ENCODE results near the gene GID8. TPM values are rescaled to one million over a fixed set of nuclear protein-coding genes. Genes with fewer than 3 reads are reported as not detected.

Gene GID8
- total and polyA plus RNA-seq, 2 of the 13 experiments (the other 11 are each of a cell fraction or from before 2014, with no cell fraction given): 39.6 to 59.8 TPM

DNA sequence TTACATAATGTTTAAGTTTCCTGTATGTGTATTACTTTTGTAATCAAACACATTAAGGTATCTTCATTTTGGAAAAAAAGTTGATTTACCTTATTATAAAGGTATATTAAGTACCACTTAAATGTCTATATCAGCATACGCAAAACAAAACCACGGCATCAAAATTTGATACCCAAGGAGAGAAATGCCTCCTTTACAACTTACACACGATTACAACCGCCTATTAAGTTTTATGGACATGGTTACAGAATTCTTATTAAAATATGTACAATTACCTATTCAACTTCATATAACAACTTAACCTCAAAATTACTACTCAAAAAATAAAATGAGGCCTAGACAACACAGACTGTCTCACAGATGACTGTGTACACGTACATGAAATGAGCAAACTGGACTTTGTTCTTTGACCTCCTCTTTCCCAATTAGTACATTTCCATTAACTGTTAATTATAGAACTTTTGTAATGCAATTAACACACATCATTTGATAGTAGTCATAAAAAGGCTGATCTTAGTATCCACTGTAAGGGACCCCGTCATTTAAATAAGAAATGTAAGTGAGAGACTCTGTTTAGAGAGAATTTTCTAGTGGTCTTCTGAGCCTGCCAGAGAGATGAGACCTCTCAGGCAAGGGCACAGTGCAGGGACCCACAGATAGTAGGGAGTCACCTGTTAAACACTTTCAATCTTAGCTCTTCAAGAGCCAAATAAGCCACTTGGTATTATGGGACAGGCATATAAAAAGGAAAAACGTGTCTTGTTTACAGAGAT is 14.1 kb upstream of the GID8 start (continued):
- TF ChIP-seq HMGA1 (CRISPR knock-in tag; conservative IDR thresholded peaks at IDR 0.05): no peak
- TF ChIP-seq ZNF24 (IDR thresholded peaks at IDR 0.05): no peak; the same call in 1 of the 2 replicates
- TF ChIP-seq ZNF687 (CRISPR knock-in tag; IDR thresholded peaks at IDR 0.05): no peak
- TF ChIP-seq ZNF136 (CRISPR knock-in tag; IDR thresholded peaks at IDR 0.05; ENCODE audit: low read depth): no peak
- TF ChIP-seq CREM (IDR thresholded peaks at IDR 0.05): peak; percentile 86
- no peak for TF ChIP-seq CREM (CRISPR knock-in tag; IDR thresholded peaks at IDR 0.05)
- TF ChIP-seq, protein P1, sequence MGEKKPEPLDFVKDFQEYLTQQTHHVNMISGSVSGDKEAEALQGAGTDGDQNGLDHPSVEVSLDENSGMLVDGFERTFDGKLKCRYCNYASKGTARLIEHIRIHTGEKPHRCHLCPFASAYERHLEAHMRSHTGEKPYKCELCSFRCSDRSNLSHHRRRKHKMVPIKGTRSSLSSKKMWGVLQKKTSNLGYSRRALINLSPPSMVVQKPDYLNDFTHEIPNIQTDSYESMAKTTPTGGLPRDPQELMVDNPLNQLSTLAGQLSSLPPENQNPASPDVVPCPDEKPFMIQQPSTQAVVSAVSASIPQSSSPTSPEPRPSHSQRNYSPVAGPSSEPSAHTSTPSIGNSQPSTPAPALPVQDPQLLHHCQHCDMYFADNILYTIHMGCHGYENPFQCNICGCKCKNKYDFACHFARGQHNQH (CRISPR knock-in tag; IDR thresholded peaks at IDR 0.05): no peak; the same call in 1 of the 2 replicates
- TF ChIP-seq MTF1 (CRISPR knock-in tag; IDR thresholded peaks at IDR 0.05): no peak
- no peak for TF ChIP-seq ZNF329 (CRISPR knock-in tag; IDR thresholded peaks at IDR 0.05; ENCODE audit: low read depth)
- no peak for TF ChIP-seq BRCA1 (CRISPR knock-in tag; IDR thresholded peaks at IDR 0.05)
- peak; percentile 99 for TF ChIP-seq HNF4A (CRISPR knock-in tag; IDR thresholded peaks at IDR 0.05)
- no peak for TF ChIP-seq CENPX (CRISPR knock-in tag; IDR thresholded peaks at IDR 0.05)
- TF ChIP-seq PRMT3 (CRISPR knock-in tag; IDR thresholded peaks at IDR 0.05; ENCODE audit: borderline replicate concordance, low read depth): no peak
- TF ChIP-seq HNF4G (IDR thresholded peaks at IDR 0.05; ENCODE audit: borderline replicate concordance, low read depth, low read length): peak; percentile 97
- peak; percentile 84; the same call in 1 of the 2 replicates for TF ChIP-seq HNF4G (CRISPR knock-in tag; IDR thresholded peaks at IDR 0.05; ENCODE audit: borderline replicate concordance, low read depth)
- TF ChIP-seq, protein P2, sequence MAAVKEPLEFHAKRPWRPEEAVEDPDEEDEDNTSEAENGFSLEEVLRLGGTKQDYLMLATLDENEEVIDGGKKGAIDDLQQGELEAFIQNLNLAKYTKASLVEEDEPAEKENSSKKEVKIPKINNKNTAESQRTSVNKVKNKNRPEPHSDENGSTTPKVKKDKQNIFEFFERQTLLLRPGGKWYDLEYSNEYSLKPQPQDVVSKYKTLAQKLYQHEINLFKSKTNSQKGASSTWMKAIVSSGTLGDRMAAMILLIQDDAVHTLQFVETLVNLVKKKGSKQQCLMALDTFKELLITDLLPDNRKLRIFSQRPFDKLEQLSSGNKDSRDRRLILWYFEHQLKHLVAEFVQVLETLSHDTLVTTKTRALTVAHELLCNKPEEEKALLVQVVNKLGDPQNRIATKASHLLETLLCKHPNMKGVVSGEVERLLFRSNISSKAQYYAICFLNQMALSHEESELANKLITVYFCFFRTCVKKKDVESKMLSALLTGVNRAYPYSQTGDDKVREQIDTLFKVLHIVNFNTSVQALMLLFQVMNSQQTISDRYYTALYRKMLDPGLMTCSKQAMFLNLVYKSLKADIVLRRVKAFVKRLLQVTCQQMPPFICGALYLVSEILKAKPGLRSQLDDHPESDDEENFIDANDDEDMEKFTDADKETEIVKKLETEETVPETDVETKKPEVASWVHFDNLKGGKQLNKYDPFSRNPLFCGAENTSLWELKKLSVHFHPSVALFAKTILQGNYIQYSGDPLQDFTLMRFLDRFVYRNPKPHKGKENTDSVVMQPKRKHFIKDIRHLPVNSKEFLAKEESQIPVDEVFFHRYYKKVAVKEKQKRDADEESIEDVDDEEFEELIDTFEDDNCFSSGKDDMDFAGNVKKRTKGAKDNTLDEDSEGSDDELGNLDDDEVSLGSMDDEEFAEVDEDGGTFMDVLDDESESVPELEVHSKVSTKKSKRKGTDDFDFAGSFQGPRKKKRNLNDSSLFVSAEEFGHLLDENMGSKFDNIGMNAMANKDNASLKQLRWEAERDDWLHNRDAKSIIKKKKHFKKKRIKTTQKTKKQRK (IDR thresholded peaks at IDR 0.05; ENCODE audit: low read length): no peak
- TF ChIP-seq TFAP4 (IDR thresholded peaks at IDR 0.05; ENCODE audit: borderline replicate concordance, low read depth): peak; percentile 64; the same call in 1 of the 2 replicates
- TF ChIP-seq HDAC2 (CRISPR knock-in tag; IDR thresholded peaks at IDR 0.05): peak; percentile 77
- TF ChIP-seq DPF2 (CRISPR knock-in tag; IDR thresholded peaks at IDR 0.05; ENCODE audit: borderline replicate concordance, low read depth): peak; percentile 39; the same call in 1 of the 2 replicates
- no peak for TF ChIP-seq AGO2 (optimal IDR thresholded peaks at IDR 0.05; ENCODE audit: low read depth, low read length)
- TF ChIP-seq ZNF143 (CRISPR knock-in tag; IDR thresholded peaks at IDR 0.05): no peak
